HPDE6-E6E7 (cell line): ENCODE results near the gene RAB3B.
A peak's percentile ranks its signal among the peaks of the same experiment; 100 is the strongest.
"Not testable (repeated sequence)": the region's sequence is repeated elsewhere in the genome, so short reads cannot be mapped to it uniquely, and the experiment has no call there.

Source experiments
- DNase-seq: peaks from one replicate; pipeline ENCODE4 v3.0.0; 2011; ENCODE audit warnings: missing footprints; ENCODE audit errors: extremely low spot score

RAB3B gene, protein sequence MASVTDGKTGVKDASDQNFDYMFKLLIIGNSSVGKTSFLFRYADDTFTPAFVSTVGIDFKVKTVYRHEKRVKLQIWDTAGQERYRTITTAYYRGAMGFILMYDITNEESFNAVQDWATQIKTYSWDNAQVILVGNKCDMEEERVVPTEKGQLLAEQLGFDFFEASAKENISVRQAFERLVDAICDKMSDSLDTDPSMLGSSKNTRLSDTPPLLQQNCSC

DNA sequence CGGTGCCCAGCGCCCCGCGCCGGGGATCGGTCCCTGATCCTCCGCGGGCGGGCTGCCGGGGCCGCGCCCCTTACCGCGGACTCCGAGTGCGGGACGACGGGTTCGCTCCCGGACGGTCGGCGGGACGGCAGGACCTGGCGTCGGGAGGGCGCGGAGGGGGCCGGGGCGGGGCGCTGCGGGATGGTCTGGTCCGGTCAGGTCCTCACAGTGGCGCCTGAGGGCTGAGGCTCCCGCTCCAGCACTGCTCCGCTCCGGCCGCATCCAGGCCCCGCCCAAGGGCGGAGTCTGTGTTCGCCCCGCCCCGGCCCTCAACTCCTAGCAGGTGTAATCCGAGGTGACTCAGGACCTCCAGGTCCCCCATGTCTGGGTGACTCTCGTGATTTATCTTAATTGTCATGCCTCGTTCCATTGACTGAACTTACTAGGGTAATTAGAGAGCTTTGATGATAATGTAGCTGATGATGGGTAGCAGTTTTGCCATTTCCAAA is at the start of gene RAB3B:
Gene RAB3B (minus strand): TSS at position 223 of the 488 bp plus-strand sequence. CDS start 13,583 bp downstream, outside the sequence.
- peak; percentile 78 for DNase-seq

DNA sequence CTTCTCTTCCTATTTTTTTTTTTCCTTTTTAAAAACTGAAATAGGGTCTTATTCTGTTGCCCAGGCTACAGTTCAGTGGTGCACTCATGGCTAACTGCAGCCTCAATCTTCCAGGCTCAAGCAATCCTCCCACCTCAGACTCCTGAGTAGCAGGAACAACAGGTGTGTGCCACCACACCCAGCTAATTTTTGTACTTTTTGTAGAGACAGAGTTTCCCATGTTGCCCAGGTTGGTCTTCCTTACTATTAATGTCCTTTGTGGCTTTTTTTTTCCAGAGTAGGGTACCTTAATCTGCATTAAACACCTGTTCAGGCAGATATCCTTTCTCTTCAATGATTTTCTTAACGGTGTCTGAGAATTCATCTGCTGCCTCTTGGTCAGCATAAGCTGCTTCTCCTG is 47.4 kb upstream of the RAB3B start:
- no peak for DNase-seq

DNA sequence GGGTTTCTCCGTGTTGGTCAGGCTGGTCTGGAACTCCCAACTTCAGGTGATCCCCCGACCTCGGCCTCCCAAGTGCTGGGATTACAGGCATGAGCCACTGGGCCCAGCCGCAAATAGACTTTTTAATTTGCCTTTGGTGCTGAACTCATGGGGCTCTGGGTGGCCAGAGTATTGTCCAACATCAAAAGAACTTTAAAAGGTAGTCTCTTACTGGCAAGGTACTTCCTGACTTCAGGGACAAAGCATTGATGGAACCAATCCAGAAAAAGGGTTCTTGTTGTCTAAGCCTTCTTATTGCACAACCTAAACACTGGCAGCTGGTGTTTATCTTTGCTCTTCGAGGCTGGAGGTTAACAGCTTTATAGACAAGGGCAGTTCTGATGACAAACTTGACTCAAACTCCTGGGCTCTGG is 46.9 kb upstream of the RAB3B start:
- DNase-seq: no peak

DNA sequence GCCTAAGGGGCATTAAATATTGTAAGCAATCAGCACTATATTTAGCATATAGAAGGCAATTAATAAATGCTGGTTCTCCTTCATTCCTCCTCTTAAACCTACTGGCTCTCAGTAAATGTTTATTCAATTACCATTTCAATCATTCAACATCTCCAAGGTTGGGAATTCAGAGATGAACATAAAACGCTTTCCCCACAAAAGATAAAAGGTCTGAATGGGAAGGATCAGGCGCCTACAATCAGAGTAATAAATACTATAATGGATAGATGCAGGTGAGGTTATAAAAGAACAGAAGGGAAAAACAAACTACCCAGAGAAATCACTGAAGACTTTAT is 43.5 kb upstream of the RAB3B start:
- no peak for DNase-seq

DNA sequence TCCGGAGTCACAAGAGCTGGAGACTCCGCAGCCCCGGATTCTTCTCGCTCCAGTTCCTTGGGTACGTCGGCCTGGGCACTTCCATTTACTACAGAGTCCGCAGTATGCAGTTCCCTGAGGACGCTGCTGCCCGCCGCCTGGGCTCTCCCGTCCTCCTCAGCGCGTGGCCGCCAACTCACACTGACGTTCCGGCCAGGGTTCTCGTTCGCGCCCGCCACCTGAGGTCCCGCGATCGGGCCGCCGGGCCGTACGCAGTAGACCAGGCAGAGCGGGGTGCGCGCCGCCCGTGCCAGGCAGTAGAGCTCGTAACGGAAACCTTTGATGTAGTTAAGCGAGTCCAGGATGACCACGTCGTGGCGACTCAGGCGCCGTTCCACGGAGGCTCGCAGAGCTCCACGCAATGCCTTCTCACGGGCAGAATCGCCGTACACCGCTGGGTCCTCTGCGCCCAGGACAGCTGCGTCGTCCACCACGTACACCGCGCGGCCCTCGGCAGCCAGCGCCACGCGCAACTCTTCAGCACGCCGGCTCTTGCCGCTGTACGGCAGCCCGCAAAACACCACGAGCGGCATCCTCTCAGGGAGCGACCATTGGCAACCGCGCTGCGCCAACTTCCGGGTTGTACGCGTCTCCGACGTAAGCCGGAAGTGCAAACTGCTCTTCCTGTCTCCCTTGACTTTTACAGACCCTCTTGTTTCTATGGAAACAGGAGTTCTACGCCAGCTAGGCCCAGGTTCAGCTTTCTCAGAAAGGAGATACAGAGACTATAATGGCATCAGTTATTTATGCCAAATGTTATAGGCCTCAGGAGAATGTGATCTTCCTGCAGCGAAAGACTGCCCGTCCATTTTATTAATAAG is 42.9 kb upstream of the RAB3B start, which contains the start of gene KTI12:
Gene KTI12 (minus strand): TSS at position 621 of the 860 bp plus-strand sequence. CDS start 49 bp downstream, at position 572.
- DNase-seq: peak; percentile 61

DNA sequence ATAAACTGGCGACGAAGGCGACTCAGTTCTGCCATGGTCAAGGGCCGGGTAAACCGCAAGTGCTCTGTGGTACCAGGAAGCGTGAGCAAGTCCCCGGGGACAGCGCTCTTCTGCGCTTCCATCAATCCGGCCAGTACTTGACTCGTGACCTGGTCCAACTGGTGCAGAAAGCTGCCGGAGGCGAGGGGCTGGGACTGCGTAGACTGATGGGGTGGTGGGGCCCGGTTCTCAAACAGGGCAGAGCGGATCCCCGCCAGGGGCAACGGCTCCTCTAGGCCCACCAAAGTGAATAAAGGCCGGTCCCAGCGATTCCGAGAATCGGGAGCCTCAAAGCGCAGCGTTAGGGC is 42.3 kb upstream of the RAB3B start:
- peak; percentile 37 for DNase-seq

DNA sequence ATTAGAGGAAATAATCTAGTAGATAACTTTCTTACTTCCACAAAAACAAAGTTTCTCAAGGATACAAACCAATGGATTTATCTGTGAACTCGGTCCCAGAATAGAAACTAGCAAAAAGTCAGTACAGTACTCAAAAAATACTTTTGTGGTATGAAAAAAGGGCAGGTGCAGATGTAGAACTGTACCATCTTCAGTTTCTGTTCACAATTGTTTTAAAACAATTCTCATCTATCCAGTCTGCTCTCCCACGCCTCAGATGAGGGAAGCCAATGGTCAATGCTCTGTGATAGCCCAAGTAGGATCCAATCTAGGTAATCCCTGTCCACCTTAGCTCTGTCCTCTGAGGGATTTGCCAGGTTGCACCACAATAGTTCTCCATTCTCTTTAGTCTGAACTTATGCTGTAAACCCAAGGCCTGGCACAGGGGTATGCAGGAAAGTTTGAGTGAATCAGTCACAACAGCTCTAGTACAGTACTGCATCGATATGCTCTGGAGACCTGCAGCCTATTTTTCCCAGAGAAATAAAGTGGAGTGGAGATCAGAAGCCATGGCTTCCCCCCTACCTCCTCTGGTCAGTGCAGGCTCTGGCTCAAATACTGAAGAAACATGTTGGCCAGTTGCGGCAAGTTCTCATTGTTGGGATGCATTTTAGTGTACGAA is 41.8 kb upstream of the RAB3B start:
- no peak for DNase-seq

DNA sequence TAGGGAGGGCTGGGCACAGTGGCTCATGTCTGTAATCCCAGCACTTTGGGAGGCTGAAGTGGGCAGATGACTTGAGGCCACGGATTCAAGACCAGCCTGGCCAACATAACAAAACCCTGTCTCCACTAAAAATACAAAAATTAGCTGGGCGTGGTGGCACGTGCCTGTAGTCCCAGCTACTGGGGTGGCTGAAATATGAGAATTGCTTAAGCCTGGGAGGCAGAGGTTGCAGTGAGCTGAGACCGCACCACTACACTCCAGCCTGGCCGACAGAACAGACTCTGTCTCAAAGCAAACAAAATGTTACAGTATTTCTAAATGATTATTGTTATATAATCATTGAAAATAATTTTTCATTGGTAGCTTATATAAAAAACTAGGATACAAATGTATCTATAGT is 38.3 kb upstream of the RAB3B start:
- DNase-seq: not testable (repeated sequence)

DNA sequence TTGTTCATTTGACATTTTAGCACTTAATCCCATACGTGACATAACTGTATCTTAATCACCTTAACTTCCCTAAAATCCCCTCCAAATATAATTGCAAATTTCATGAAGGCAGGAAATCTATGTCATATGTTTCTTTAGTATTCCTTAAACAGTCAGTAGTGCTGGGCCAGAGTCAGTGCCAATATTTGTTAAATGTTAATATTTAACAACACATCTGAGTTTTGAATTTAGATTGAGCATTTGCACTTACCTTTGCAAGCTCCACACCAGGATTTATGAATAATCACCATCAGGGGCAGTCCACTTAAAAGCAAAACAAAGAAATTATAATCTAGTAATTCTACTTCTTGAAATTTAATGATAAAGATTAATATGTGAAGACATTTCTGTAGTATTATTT is 37.8 kb upstream of the RAB3B start:
- no peak for DNase-seq

DNA sequence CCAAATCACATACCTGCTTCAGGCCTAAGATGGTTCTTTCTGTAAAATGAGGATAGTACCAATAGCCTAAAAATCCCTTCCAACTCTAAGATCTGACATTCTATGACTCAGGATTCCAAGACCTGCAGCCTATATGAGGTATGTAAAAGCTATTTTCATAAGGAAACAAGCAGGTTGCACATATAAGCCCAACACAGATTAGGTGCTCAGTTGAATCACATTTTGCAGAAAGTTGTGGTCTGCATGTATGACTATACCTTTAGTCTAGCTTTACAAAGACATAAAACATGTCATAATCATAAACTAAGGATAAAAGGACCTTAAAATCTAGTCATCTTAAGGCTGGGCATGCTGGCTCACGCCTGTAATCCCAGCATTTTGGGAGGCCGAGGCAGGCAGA is 35.8 kb upstream of the RAB3B start:
- DNase-seq: no peak

DNA sequence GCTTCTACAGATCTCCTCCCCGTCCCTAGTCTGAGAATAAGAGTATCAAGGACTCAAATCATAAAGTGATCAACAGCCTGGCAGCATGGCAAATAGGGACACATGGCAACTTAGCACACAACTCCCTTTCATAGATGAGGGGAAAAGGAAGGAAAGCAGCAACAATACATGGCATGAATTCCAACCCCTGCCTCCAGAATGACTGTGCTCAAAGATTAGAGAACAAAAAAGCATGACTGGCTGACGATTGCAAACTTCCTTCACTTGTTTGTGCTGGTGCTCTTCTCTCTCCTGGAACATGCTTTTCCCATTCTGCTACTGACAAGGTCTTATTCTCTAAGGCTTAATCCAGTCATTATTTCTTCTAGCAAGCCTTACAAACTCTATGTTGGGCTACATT is 31.6 kb upstream of the RAB3B start:
- DNase-seq: no peak

DNA sequence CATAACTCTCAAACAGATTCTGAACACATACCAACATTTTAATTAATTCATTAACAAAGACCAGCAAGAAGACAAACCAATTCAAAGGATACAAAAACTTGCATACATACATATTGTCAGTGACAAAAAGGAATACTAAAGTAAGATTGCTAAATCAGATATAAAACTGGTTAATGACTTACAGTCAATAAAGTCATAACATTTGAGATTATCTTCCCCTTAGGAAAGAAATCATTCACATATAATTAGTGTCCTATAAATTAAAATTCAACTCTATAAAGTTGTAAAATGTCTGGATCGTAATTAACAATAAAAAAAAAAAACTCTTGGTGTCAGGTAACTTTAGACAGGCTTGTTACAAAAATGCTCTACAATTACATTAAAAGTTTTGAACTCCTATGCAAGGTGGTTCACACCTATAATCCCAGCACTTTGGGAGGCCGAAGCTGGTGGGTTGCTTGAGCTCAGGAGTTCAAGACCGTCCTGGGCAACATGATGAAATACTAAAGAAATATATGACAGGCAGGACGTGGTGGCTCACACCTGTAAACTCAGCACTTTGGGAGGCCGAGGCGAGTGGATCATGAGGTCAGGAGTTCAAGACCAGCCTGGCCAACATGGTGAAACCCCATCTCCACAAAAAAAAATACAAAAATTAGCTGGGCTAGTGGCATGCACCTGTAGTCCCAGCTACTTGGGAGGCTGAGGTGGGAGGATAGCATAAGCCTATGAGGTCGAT is 17.7 kb upstream of the RAB3B start:
- no peak for DNase-seq

DNA sequence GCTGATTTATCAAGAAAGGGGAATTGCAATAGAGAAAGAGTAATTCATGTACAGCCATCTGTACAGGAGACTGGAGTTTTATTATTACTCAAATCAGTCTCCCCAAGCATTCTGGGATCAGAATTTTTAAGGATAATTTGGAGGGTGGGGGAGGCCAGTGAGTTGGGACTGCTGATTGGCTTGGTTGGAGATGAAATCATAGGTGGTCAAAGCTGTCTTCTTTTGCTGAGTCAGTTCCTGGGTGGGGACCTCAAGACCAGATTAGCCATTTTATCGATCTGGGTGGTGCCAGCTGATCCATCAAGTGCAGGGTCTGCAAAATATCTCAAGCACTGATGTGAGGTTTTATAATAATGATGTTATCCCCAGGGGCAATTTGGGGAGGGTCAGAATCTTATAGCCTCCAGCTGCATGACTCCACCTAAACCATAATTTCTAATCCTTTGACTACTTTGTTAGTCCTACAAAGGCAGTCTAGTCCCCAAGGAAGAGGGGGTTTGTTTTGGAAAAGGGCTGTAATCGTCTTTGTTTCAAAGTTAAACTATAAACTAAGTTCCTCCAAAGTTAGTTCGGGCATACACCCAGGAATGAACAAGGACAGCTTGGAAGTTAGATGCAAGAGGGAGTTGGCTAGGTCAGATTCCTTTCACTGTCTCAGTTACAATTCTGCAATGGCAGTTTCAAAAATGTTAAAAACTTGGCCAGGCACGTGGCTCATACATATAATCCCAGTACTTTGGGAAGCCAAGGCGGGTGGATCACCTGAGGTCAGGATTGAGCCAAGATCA is 16.9 kb upstream of the RAB3B start:
- DNase-seq: no peak

DNA sequence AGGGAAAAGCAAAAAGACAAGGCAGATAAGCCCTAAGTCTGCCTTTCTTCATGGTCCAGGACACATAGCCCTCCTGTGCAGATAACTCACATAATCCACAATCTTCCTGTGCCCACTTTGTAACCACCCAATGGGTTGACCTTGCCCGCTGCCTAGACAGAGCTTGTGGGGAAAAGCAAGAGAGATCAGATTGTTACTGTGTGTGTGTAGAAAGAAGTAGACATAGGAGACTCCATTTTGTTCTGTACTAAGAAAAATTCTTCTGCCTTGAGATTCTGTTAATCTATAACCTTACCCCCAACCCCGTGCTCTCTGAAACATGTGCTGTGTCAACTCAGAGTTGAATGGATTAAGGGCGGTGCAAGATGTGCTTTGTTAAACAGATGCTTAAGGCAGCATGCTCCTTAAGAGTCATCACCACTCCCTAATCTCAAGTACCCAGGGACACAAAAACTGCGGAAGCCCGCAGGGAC is 15.6 kb upstream of the RAB3B start:
- not testable (repeated sequence) for DNase-seq

DNA sequence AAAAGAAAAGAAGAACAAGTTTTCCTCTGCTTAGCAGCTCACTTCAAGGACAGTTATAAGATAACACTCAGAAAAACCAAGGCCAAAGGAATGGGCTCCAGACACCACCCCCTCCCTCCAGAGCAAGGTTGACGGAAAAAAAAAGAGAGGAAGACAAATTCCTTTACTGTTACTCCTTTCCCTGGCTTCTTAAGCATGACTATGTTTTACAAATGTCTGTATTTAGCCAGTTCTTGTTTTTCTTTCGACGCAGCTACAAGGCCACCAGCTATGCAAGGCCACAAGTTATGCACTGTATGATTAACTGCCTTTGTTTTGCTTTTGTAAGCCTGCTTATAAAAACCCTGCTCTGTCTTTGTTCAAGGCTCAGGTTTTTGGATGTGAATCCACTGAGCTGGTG is 15.0 kb upstream of the RAB3B start:
- DNase-seq: not testable (repeated sequence)

DNA sequence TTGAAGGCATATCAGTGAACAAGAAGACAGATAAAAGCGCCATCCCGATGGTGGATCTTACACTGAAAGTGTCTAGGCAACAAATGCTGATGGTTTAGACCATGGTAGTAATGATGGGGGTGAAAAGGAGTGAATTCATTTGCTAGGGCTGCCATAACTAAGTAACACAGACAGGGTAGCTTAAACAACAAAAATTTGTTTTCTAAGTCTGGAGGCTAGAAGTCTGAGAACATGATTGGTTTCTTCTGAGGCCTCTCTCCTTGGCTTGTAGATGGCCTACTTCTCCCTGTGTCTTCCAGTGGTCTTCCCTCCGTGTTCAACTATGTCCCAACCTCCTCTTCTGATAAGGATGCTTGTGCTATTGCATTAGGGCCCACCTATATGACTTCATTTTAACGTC is 13.4 kb upstream of the RAB3B start:
- no peak for DNase-seq

DNA sequence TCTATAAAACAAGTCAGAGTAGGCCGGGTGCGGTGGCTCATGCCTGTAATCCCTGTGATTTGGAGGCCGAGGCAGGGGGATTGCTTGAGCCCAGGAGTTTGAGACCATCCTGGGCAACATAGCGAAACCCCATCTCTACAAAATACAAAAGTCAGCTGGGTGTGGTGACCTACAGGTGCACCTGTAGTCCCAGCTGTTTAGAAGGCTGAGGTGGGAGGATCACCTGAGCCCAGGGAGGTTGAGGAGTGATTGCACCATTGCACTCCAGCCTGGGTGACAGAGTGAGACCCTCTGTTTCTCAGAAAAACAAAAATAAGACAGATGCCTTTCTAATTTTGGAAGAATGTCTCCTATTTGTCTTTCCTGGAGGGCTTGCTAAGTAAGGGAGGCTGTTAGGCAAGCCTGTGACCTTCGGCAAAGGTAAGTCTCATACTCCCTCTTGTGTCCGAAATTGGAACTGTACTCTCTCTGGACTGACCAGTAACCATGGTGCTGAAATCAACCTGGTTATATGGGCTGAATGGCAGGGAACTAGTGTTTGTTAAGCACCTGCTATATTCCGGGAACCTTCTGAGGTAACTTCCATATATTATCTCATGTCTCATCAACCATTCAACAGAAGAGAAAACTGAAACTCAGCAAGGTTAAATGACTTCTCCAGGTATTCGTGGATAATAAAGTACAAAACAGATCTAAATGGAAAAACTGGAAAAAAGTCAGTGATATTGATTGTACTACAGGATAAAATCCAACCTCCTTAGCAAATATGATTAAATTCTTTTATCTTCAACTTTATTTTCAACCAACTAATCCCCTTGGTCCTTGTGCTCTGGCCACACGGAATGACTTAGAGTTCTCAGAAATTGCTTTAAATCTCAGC is 11.8 kb upstream of the RAB3B start:
- DNase-seq: peak; percentile 87

DNA sequence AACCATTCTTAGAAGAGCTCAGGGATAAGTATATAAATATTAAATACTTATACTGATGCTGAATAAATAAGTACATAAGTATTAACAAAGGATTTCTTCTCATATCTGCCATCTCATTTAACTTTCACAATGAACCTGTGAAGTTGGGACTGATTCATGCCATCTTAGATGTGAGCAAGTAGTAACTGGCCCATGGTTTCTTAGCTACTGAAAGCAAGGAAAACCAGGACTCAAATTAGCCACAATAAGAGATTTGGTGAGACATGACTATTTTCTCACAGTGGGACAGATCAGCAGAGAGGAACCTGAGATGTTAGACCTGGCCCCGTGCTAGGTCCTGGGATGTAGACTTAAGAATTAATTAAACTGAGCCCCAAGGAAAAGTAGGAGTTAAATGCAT is 8.2 kb upstream of the RAB3B start:
- peak; percentile 22 for DNase-seq

DNA sequence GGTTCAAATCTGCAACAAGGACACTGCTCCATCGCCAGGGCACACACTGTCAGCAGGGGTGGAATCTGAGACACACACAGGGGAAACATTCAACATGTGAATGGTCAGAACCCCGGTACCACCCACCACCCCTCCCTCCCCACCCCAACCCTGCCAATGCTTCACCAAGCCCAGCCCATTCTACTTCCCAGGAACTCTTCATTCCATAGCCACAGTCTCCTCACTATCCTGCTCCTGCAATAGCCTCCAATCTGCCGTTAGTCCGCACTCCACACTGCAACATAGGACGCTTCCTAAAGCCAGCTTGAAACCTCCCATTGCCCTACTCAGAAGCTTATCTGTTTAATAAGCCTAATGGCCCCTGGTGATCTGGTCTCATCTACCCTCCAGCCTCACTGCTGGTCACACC is 7.5 kb upstream of the RAB3B start:
- no peak for DNase-seq
